Karpas-422 (cell line): Measurements from ENCODE around the gene ATXN1. TPM values are rescaled to one million over a fixed set of nuclear protein-coding genes. Genes with fewer than 3 reads are reported as not detected.
A peak's percentile ranks its signal among the peaks of the same experiment; 100 is the strongest.

Source experiments
- DNase-seq: peaks from one replicate; pipeline ENCODE4 v3.0.0-alpha.2; 2015
- H2AFZ ChIP-seq: fragments of 200-600 bp; sonication (generic); 2 replicates; pipeline ENCODE4 v1.6.1; 2014; ENCODE audit warnings: antibody characterized with exemption, low read length, mixed read lengths
- H3K27ac ChIP-seq: fragments of 200-600 bp; sonication (generic); 2 replicates; pipeline ENCODE4 v1.5.1; 2014; ENCODE audit warnings: mild to moderate bottlenecking, low read length, moderate library complexity
- H3K27me3 ChIP-seq: fragments of 200-600 bp; sonication (generic); 2 replicates; pipeline ENCODE4 v1.6.1; 2014; ENCODE audit warnings: low read length, mixed read lengths
- H3K36me3 ChIP-seq: fragments of 200-600 bp; sonication (generic); 2 replicates; pipeline ENCODE4 v1.6.1; 2014; ENCODE audit warnings: low read length, mixed read lengths; ENCODE audit not compliant: insufficient read depth
- H3K4me1 ChIP-seq: fragments of 200-600 bp; sonication (generic); 2 replicates; pipeline ENCODE4 v1.6.1; 2014; ENCODE audit warnings: mild to moderate bottlenecking, low read length, mixed read lengths
- H3K4me2 ChIP-seq: fragments of 200-600 bp; sonication (generic); 2 replicates; pipeline ENCODE4 v1.6.1; 2014; ENCODE audit warnings: low read length, low read depth, mild to moderate bottlenecking; ENCODE audit not compliant: poor library complexity, severe bottlenecking
- H3K4me3 ChIP-seq: fragments of 200-600 bp; sonication (generic); 2 replicates; pipeline ENCODE4 v1.5.1; 2014; ENCODE audit warnings: mild to moderate bottlenecking, antibody characterized with exemption, low read length, mixed read lengths
- H3K79me2 ChIP-seq: fragments of 200-600 bp; sonication (generic); 2 replicates; pipeline ENCODE4 v1.6.1; 2014; ENCODE audit warnings: mild to moderate bottlenecking, low read length, mixed read lengths
- H3K9ac ChIP-seq: fragments of 200-600 bp; sonication (generic); 2 replicates; pipeline ENCODE4 v1.6.0; 2014; ENCODE audit warnings: low read length
- H3K9me2 ChIP-seq: fragments of 200-600 bp; sonication (generic), shearing (Covaris generic); replicated peaks from 2 replicates; pipeline ENCODE4 v1.6.0; 2014; ENCODE audit warnings: mild to moderate bottlenecking, low read length, moderate library complexity; ENCODE audit not compliant: insufficient read depth
- H3K9me3 ChIP-seq: fragments of 300-700, 200-600 bp; sonication (generic); 2 replicates; pipeline ENCODE4 v1.6.1; 2014; ENCODE audit warnings: low read length, mixed read lengths
- H4K20me1 ChIP-seq: fragments of 200-600 bp; sonication (generic); 2 replicates; pipeline ENCODE4 v1.6.1; 2014; ENCODE audit warnings: mild to moderate bottlenecking, antibody characterized with exemption, low read length, low read depth; ENCODE audit not compliant: insufficient read depth
- total RNA-seq: library from RNA; depleted of rRNA; stranded (reverse); fragments of >200 nt; shearing (Covaris generic); gene quantifications from 2 replicates; pipeline ENCODE4 v1.2.3, GENCODE V29; 2014; ENCODE audit warnings: low replicate concordance

The ATXN1 gene
- total RNA-seq, 1 experiment from 2014 or later = 0.37 TPM

GRCh38 chr6:16761471-16762267 lies 409 bp upstream of the ATXN1 start:
- Histone ChIP-seq H3K27ac (no peak overlapping the region), H3K79me2 (no peaks in the 10 kb centered on the region), H3K36me3 (no peaks in the 10 kb centered on the region), H3K9me3 (no peaks in the 10 kb centered on the region), H3K9me2 (no peaks in the 10 kb centered on the region), H3K9ac (peak overlapping the region; percentile 47), H2AFZ (0 out of 2 replicates have a peak overlapping the region, but pooled peaks have one; percentile 32), H4K20me1 (no peaks in the 10 kb centered on the region), H3K4me1 (peaks cover 37% of the 10 kb centered on the region), H3K4me3 (peak overlapping the region; percentile 68), H3K4me2 (peak overlapping the region; percentile 70), H3K27me3 (no peaks in the 10 kb centered on the region; the same call in none of the 2 replicates)
- peak; percentile 82 for DNase-seq

GRCh38 chr6:16759646-16760515 lies 1.4 kb downstream of the ATXN1 start:
- peak overlapping the region; percentile 74 for H3K4me3 ChIP-seq
- H3K27ac ChIP-seq = no peak overlapping the region
- H3K79me2 ChIP-seq = no peaks in the 10 kb centered on the region
- no peaks in the 10 kb centered on the region for H3K9me2 ChIP-seq
- H3K4me1 ChIP-seq = peaks cover 37% of the 10 kb centered on the region
- peak; percentile 64 for DNase-seq
- H3K27me3 ChIP-seq = no peaks in the 10 kb centered on the region; the same call in none of the 2 replicates
- no peaks in the 10 kb centered on the region for H3K9me3 ChIP-seq
- peak overlapping the region; percentile 89 for H3K4me2 ChIP-seq
- peak overlapping the region; percentile 93 for H2AFZ ChIP-seq
- peak overlapping the region; percentile 62 for H3K9ac ChIP-seq
- no peaks in the 10 kb centered on the region for H3K36me3 ChIP-seq
- no peaks in the 10 kb centered on the region for H4K20me1 ChIP-seq

GRCh38 chr6:16759181-16759645 lies 2.0 kb downstream of the ATXN1 start:
- Histone ChIP-seq H4K20me1 (no peaks in the 10 kb centered on the region), H3K4me1 (peaks cover 37% of the 10 kb centered on the region), H3K36me3 (no peaks in the 10 kb centered on the region), H3K27me3 (no peaks in the 10 kb centered on the region; the same call in 1 of the 2 replicates), H3K4me2 (peak overlapping the region; percentile 89), H3K9ac (peak overlapping the region; percentile 62), H3K4me3 (peak overlapping the region; percentile 74), H3K79me2 (no peaks in the 10 kb centered on the region), H2AFZ (peak overlapping the region; percentile 93; the same call in 1 of the 2 replicates), H3K9me3 (no peaks in the 10 kb centered on the region), H3K27ac (no peak overlapping the region), H3K9me2 (no peaks in the 10 kb centered on the region)
- DNase-seq = no peak

- Histone ChIP-seq H3K79me2 (no peaks in the 10 kb centered on the region), H2AFZ (no peak overlapping the region)
Observed at GRCh38 chr6:16758163-16758975, 2.9 kb downstream of the ATXN1 start.

GRCh38 chr6:16757332-16757731 lies 3.9 kb downstream of the ATXN1 start:
- no peak overlapping the region for H3K9ac ChIP-seq
- no peak overlapping the region for H3K4me2 ChIP-seq
- H3K4me1 ChIP-seq = peaks cover 28% of the 10 kb centered on the region
- H3K9me2 ChIP-seq = no peaks in the 10 kb centered on the region
- H3K36me3 ChIP-seq = no peaks in the 10 kb centered on the region
- no peaks in the 10 kb centered on the region for H4K20me1 ChIP-seq
- no peaks in the 10 kb centered on the region for H3K79me2 ChIP-seq
- H3K27me3 ChIP-seq = no peaks in the 10 kb centered on the region; the same call in 1 of the 2 replicates
- no peak overlapping the region for H3K27ac ChIP-seq
- no peak overlapping the region for H2AFZ ChIP-seq
- no peak for DNase-seq
- H3K9me3 ChIP-seq = no peaks in the 10 kb centered on the region
- H3K4me3 ChIP-seq = no peak overlapping the region

More at GRCh38 chr6:16758163-16758975, 2.9 kb downstream of the ATXN1 start:
- H4K20me1 ChIP-seq = no peaks in the 10 kb centered on the region
- H3K4me3 ChIP-seq = no peak overlapping the region
- peaks cover 37% of the 10 kb centered on the region for H3K4me1 ChIP-seq
- H3K4me2 ChIP-seq = no peak overlapping the region
- no peaks in the 10 kb centered on the region; the same call in 1 of the 2 replicates for H3K27me3 ChIP-seq
- H3K9me2 ChIP-seq = no peaks in the 10 kb centered on the region
- H3K9me3 ChIP-seq = no peaks in the 10 kb centered on the region
- H3K36me3 ChIP-seq = no peaks in the 10 kb centered on the region
- no peak for DNase-seq
- no peak overlapping the region for H3K27ac ChIP-seq
- no peak overlapping the region for H3K9ac ChIP-seq

- DNase-seq = no peak
- no peak overlapping the region for H3K27ac ChIP-seq
- H3K36me3 ChIP-seq = no peaks in the 10 kb centered on the region
- peaks cover 22% of the 10 kb centered on the region for H3K4me1 ChIP-seq
- no peak overlapping the region for H3K4me2 ChIP-seq
- no peak overlapping the region for H2AFZ ChIP-seq
- no peaks in the 10 kb centered on the region for H3K79me2 ChIP-seq
- no peak overlapping the region for H3K4me3 ChIP-seq
- no peaks in the 10 kb centered on the region for H4K20me1 ChIP-seq
- no peak overlapping the region for H3K9ac ChIP-seq
- H3K9me3 ChIP-seq = no peaks in the 10 kb centered on the region
- no peaks in the 10 kb centered on the region; the same call in 1 of the 2 replicates for H3K27me3 ChIP-seq
- H3K9me2 ChIP-seq = no peaks in the 10 kb centered on the region
Observed at GRCh38 chr6:16756660-16757255, 4.5 kb downstream of the ATXN1 start.

- no peaks in the 10 kb centered on the region for H3K9me2 ChIP-seq
- H3K27ac ChIP-seq = no peak overlapping the region
- no peak overlapping the region for H3K4me3 ChIP-seq
- no peak overlapping the region for H3K9ac ChIP-seq
- H3K79me2 ChIP-seq = no peaks in the 10 kb centered on the region
- H3K27me3 ChIP-seq = no peaks in the 10 kb centered on the region; the same call in 1 of the 2 replicates
- peaks cover 14% of the 10 kb centered on the region for H3K4me1 ChIP-seq
- H2AFZ ChIP-seq = no peak overlapping the region
- H4K20me1 ChIP-seq = no peaks in the 10 kb centered on the region
- no peak for DNase-seq
- no peaks in the 10 kb centered on the region for H3K36me3 ChIP-seq
- no peak overlapping the region for H3K4me2 ChIP-seq
- no peaks in the 10 kb centered on the region for H3K9me3 ChIP-seq
Observed at GRCh38 chr6:16755544-16755943, 5.7 kb downstream of the ATXN1 start.
